Stimulated activated CD4-positive, alpha-beta T cell treated with anti-CD3 and anti-CD28 coated beads, Interleukin-4, amount 100 ng/mL, for 4 hours (primary cell): ENCODE data around the gene HNF1A.

ENCODE experiments used
- DNase-seq, 2 experiments: peaks; one replicate each; pipeline ENCODE4 v3.0.0-alpha.2; 2020

Gene HNF1A

GRCh38 chr12:120960657-120961056 is 17.7 kb upstream of the HNF1A start:
- no peak for DNase-seq

DNA sequence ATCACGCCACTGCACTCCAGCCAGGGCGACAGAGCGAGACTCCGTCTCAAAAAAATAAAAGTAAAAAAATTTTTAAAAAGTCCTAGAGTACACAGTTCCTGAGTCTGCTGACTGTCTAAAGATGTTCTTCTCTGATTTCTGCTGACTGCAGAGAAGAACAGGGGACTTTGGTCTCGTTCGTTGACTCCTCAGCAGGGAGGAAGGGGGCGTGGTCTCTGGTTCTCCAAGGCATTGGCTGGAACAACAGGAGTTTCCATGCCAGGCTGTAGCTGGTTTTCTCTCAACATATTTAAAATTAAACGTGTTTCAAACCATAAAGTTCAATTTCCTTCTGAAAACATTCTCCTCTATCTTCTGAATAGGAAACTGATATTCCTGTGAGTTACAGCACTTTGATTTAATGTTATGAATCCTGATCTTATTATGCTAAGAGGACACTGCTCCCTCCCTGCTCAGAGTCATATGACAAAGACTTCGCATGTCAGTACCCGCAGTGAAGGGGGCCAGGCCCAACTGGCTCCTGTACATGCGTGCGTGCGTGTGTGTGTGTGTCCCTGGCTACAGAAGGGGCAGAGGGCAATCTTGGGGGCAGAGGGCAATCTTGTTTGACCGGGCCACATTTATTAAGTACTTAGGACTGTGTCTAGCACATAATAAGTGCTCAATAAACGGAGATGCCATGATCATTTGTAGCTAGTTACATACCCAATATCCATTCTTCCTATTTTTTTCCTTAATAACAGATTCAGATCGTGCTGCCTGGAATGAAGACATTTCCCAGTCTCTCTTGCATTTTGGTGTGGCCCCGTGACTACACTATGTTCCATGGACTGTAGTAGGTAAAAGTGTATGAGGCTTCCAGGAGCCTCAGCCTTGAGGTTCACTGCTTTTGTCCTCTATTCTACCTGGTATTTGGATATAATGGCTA is 16.5 kb upstream of the HNF1A start:
- no peak for DNase-seq

- no peak for DNase-seq
Measured at GRCh38 chr12:120962532-120963020, 15.8 kb upstream of the HNF1A start.

DNA sequence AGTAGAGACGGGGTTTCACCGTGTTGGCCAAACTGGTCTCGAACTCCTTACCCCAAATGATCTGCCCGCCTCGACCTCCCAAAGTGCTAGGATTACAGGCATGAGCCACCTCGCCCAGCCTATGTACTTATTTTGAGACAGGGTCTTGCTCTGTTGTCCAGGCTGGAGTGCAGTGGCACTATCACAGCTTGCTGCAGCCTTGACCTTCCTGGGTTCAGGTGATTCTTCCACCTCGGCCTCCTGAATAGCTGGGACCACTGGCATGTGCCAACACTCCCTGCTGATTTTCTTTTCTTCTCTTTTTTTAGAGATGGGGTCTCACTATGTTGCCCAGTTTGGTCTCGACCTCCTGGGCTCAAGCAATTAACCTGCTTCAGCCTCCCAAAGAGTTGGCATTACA is 14.0 kb upstream of the HNF1A start:
- no peak for DNase-seq

- no peak for DNase-seq
Measured at GRCh38 chr12:120965534-120966091, 12.7 kb upstream of the HNF1A start.

- no peak for DNase-seq
Measured at GRCh38 chr12:120970310-120970709, 8.0 kb upstream of the HNF1A start.

DNA sequence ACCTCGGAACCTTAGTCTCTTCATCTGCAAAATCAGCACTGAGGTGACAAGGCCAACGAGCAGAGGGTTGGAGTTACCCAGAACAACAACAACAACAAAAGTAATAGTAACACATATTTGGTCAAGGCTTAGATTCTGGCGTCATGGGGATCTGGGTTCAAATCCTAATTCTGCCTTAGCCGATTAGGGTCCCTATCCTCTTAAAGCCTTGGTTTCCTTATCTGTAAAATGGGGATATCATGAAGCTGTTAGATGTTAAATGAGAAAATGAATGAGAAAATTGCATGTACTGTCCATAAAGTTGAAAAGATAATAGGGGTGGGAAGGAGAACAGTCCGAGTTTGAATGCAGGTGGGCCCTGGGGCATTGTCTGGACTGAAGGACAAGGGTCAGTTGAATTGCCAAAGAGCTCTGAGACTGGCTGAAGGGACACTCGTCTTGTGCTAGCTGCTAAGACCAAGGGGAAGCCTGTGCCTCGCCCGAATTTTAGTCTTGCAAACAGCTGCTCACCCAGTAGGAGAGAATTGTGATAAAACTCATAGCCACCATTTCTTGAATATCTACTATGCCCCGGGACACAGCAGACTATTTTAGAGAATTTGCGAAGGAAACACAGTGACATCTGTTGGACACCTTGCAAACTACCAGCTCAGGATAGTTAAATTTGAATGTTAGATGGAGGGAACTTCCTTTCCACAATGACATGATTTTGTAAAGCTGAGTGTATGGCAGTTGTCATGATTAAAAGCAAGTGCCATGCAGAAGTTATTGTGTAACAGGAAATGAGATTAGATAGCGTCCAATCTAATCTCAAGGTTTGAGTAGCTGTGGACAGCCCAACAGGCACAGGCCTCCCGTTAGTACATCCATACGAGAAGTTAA is 6.8 kb upstream of the HNF1A start:
- peak in 1 of 2 experiments; percentile 12 for DNase-seq

GRCh38 chr12:120972870-120973543 is 5.3 kb upstream of the HNF1A start:
- DNase-seq = no peak

DNA sequence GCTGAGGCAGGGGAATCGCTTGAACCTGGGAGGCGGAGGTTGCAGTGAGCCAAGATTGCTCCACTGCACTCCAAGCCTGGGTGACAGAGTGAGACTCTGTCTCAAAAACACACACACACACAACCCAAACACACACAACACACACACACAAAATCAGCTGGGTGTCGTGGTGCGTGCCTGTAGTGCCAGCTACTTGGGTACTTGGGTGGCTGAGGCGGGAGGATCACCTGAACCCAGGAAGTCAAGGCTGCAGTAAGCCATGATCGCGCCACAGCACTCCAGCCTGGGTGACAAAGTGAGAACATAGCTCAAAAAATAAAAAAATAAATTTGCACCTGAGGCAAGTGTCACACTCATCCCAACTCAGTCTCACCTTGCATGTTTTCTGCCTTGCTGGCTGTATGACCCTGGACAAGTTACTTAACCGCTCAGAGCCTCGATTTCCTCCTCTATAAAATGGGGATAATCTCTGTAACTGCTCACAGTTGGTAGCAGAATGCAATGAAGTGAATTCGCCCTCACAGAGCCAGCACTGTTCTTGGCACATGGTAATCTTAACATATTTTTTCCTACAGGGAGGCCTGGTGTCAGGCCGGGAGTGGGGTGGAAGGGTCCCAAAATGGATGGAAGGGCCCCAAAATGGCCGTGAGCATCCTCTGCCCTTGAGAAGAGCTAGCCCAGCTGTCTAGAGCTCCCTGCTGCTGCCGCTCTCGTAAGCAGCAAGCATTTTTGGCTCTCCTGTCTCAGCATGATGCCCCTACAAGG is 630 bp upstream of the HNF1A start:
- DNase-seq = no peak

GRCh38 chr12:120979220-120979861 is 998 bp downstream of the HNF1A start:
- DNase-seq = no peak

- DNase-seq = no peak
Measured at GRCh38 chr12:120979862-120980696, 1.7 kb downstream of the HNF1A start.

- no peak for DNase-seq
Measured at GRCh38 chr12:120980800-120981368, 2.5 kb downstream of the HNF1A start.

GRCh38 chr12:120981407-120981941 is 3.1 kb downstream of the HNF1A start:
- no peak for DNase-seq

DNA sequence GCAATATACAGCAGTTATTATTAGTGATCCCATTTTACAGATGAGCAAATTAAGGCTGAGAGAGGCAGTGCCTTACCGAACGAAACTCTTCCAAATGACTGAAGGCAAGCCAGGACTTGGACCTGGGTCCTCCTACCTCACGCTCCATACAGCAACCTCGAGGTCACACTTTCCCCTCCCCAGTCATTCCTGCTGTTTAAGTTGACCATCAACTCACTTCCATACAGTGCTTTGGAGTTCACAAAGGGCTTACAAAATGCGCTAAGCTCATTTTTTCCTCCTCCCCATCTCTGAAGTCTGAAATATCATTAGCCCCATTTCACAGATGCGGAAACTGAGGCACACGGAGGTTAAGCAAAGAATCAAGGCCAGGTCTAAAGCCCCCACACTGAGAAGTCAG is 4.3 kb downstream of the HNF1A start:
- DNase-seq = no peak

DNA sequence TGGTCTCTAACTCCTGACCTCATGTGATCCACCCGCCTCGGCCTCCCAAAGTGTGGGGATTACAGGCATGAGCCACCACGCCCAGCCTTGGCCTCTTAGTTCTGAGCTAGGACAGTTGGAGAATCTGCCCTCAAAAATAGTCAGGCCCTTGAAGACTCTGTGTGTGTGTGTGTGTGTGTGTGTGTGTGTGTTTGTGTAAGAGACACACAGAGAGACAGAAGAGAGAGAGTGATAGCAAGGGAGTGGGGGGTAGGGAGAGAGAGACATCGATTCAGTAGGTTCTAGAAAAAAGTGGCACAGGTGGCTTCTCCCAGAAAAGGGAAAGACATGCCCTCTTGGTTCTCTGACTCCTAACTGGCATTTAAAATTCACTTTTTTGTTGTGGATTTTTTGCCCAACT is 5.4 kb downstream of the HNF1A start:
- DNase-seq = no peak

- DNase-seq = no peak
Measured at GRCh38 chr12:120984351-120984898, 6.1 kb downstream of the HNF1A start.

- DNase-seq = no peak
Measured at GRCh38 chr12:120988234-120988633, 9.9 kb downstream of the HNF1A start.

DNA sequence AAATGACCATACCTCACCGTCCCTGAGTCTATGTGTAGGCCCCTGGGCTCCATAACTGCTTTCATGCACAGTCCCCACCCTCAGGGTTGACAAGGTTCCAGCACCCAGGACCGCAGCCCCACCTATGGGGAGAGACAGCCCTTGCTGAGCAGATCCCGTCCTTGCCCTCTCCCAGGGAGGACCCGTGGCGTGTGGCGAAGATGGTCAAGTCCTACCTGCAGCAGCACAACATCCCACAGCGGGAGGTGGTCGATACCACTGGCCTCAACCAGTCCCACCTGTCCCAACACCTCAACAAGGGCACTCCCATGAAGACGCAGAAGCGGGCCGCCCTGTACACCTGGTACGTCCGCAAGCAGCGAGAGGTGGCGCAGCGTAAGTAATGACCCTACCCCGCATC is 10.3 kb downstream of the HNF1A start:
- no peak for DNase-seq

GRCh38 chr12:120989687-120990086 is 11.3 kb downstream of the HNF1A start:
- DNase-seq = no peak
